HEK293 (cell line): ENCODE results near the gene LRRC2.

ENCODE experiments used
- CTCF ChIA-PET: fragments of 350-600 bp; formaldehyde crosslinking; extraction: SDS; loops from one replicate; lab custom pipeline; 2021; ENCODE audit warnings: antibody characterized with exemption; lab: Yijun Ruan, JAX
- POLR2A ChIA-PET: fragments of 300-600 bp; formaldehyde crosslinking; extraction: SDS; loops from one replicate; lab custom pipeline; 2020; ENCODE audit warnings: antibody characterized with exemption, inconsistent platforms; lab: Yijun Ruan, JAX
- H3K27ac ChIP-seq: fragments of 200-500 bp; sonication (Bioruptor generic); 2 replicates; pipeline ENCODE4 v1.5.1; 2014; ENCODE audit warnings: low read depth, low read length, control low read depth, inconsistent platforms; ENCODE audit errors: extremely low read depth
- H3K36me3 ChIP-seq, 2 experiments: fragments of 200-500 bp in 1 of 2; sonication (Bioruptor generic) in 1 of 2; 1 replicate in 1 of 2; 2 replicates in 1 of 2; pipeline ENCODE4 v1.5.1; 2014 to 2017; ENCODE audit warnings: inconsistent platforms in 2 of 2, low read length in 2 of 2; ENCODE audit not compliant: control insufficient read depth in 2 of 2, insufficient read depth in 1 of 2
- H3K4me1 ChIP-seq: fragments of 200-500 bp; sonication (Bioruptor generic); 2 replicates; pipeline ENCODE4 v1.5.1; 2014; ENCODE audit warnings: mild to moderate bottlenecking, low read length, inconsistent platforms; ENCODE audit not compliant: control insufficient read depth, insufficient read depth
- H3K4me3 ChIP-seq: 2 replicates; pipeline ENCODE4 v1.5.1; 2011; ENCODE audit warnings: low read depth, mild to moderate bottlenecking, control low read depth, low read length, moderate library complexity
- H3K9me3 ChIP-seq: fragments of 200-500 bp; sonication (Bioruptor generic); 2 replicates; pipeline ENCODE4 v1.5.1; 2014; ENCODE audit warnings: low read depth, low read length, inconsistent platforms; ENCODE audit not compliant: control insufficient read depth, insufficient read depth
- ATF2 ChIP-seq: fragments of 450-650 bp; formaldehyde crosslinking; IDR thresholded peaks from 2 replicates; pipeline ENCODE4 v1.5.1; 2016; ENCODE audit warnings: missing biosample characterization, missing genetic modification characterization, low read depth
- KLF7 ChIP-seq: fragments of 450-650 bp; formaldehyde crosslinking; IDR thresholded peaks from 2 replicates; pipeline ENCODE4 v1.5.1; 2016; ENCODE audit warnings: missing biosample characterization, missing genetic modification characterization, borderline replicate concordance
- RBAK ChIP-seq: fragments of 450-650 bp; formaldehyde crosslinking; IDR thresholded peaks from 2 replicates; pipeline ENCODE4 v1.5.1; 2016; ENCODE audit warnings: missing biosample characterization, missing genetic modification characterization
- TRIM28 ChIP-seq: IDR thresholded peaks from 2 replicates; pipeline ENCODE4 v1.6.1; 2011; ENCODE audit warnings: low read length, control low read depth, borderline replicate concordance
- ZBTB21 ChIP-seq: fragments of 450-650 bp; formaldehyde crosslinking; IDR thresholded peaks from 2 replicates; pipeline ENCODE4 v1.5.1; 2017; ENCODE audit warnings: missing biosample characterization, missing genetic modification characterization
- ZBTB48 ChIP-seq: fragments of 450-650 bp; formaldehyde crosslinking; IDR thresholded peaks from 2 replicates; pipeline ENCODE4 v1.5.1; 2016; ENCODE audit warnings: missing biosample characterization, missing genetic modification characterization
- ZBTB49 ChIP-seq: fragments of 450-650 bp; formaldehyde crosslinking; IDR thresholded peaks from 2 replicates; pipeline ENCODE4 v1.5.1; 2016; ENCODE audit warnings: missing biosample characterization, missing genetic modification characterization, low read depth
- ZNF138 ChIP-seq: fragments of 450-650 bp; formaldehyde crosslinking; IDR thresholded peaks from 2 replicates; pipeline ENCODE4 v1.5.1; 2016; ENCODE audit warnings: missing biosample characterization, missing genetic modification characterization, borderline replicate concordance
- ZNF174 ChIP-seq: fragments of 450-650 bp; formaldehyde crosslinking; IDR thresholded peaks from 2 replicates; pipeline ENCODE4 v1.5.0; 2017; ENCODE audit warnings: missing biosample characterization, mild to moderate bottlenecking, missing genetic modification characterization
- ZNF19 ChIP-seq: fragments of 450-650 bp; formaldehyde crosslinking; IDR thresholded peaks from 2 replicates; pipeline ENCODE4; 2016; ENCODE audit warnings: missing biosample characterization, missing genetic modification characterization, low read depth
- ZNF341 ChIP-seq: fragments of 450-650 bp; formaldehyde crosslinking; IDR thresholded peaks from 2 replicates; pipeline ENCODE4; 2016; ENCODE audit warnings: low read depth, missing biosample characterization, missing genetic modification characterization
- ZNF513 ChIP-seq: fragments of 450-650 bp; IDR thresholded peaks from 2 replicates; pipeline ENCODE4 v1.5.1; 2018; ENCODE audit warnings: missing biosample characterization, missing genetic modification characterization
- ZNF571 ChIP-seq: fragments of 450-650 bp; formaldehyde crosslinking; IDR thresholded peaks from 2 replicates; pipeline ENCODE4 v1.5.0; 2017; ENCODE audit warnings: missing biosample characterization, missing genetic modification characterization
- ZNF76 ChIP-seq: fragments of 450-650 bp; formaldehyde crosslinking; IDR thresholded peaks from 2 replicates; pipeline ENCODE4; 2016; ENCODE audit warnings: low read depth, missing biosample characterization, missing genetic modification characterization, borderline replicate concordance
- ZNF791 ChIP-seq: fragments of 450-650 bp; formaldehyde crosslinking; IDR thresholded peaks from 2 replicates; pipeline ENCODE4 v1.5.1; 2016; ENCODE audit warnings: missing biosample characterization, missing genetic modification characterization
- ZNF830 ChIP-seq: fragments of 450-650 bp; IDR thresholded peaks from 2 replicates; pipeline ENCODE4 v1.5.0; 2018; ENCODE audit warnings: missing biosample characterization, missing genetic modification characterization, low read depth, mild to moderate bottlenecking, moderate library complexity
- TF ChIP-seq, protein P1 (sequence below): fragments of 450-650 bp; formaldehyde crosslinking; IDR thresholded peaks from 2 replicates; pipeline ENCODE4 v1.5.1; 2016; ENCODE audit warnings: missing biosample characterization, missing genetic modification characterization

LRRC2 gene

DNA sequence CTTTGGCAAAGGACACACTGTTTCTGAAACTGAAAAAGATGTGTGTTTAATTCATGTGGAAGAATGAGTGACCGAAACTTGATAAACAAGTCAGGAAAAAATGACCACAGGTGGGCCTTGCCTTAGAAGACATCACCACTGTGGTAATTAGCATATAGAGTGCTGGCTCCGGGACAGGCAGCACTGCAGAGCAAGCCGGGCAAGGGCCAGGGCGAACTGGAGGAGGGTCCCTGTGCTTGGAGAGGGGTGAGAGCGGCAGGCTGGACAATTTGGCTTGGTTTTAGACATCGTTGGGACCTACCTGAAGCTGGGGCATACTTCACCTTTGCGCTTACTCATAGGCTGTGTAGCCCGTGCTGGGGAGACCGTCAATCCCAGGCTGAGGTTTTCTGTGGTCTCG is 60.1 kb downstream of the LRRC2 start:
- POLR2A ChIA-PET: no interaction called here
- Histone ChIP-seq H3K36me3 (no peaks in the 10 kb centered on the region), H3K4me3 (no peak overlapping the region), H3K9me3 (no peaks in the 10 kb centered on the region)
- CTCF ChIA-PET: interaction anchor here (0.6 kb wide), 1 partner anchor 188 kb away, joined by 3 read pairs; no protein-coding TSS in a partner anchor
- no peak for TF ChIP-seq ZNF138 (tag by site-specific recombination)
- TF ChIP-seq ZNF19: no peak
- no peak for TF ChIP-seq ZBTB21
- no peak for TF ChIP-seq ATF2 (tag by site-specific recombination)
- TF ChIP-seq ZBTB48 (tag by site-specific recombination): no peak
- TF ChIP-seq, protein P1, sequence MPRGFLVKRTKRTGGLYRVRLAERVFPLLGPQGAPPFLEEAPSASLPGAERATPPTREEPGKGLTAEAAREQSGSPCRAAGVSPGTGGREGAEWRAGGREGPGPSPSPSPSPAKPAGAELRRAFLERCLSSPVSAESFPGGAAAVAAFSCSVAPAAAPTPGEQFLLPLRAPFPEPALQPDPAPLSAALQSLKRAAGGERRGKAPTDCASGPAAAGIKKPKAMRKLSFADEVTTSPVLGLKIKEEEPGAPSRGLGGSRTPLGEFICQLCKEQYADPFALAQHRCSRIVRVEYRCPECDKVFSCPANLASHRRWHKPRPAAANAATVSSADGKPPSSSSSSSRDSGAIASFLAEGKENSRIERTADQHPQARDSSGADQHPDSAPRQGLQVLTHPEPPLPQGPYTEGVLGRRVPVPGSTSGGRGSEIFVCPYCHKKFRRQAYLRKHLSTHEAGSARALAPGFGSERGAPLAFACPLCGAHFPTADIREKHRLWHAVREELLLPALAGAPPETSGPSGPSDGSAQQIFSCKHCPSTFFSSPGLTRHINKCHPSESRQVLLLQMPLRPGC (tag by site-specific recombination): no peak
- TF ChIP-seq ZNF76: no peak
- TF ChIP-seq KLF7 (tag by site-specific recombination): no peak
- TF ChIP-seq ZNF791: no peak
- TF ChIP-seq ZBTB49: no peak
- no peak for TF ChIP-seq RBAK (tag by site-specific recombination)
- TF ChIP-seq ZNF174: no peak
- TF ChIP-seq TRIM28: no peak
- no peak for TF ChIP-seq ZNF341
- TF ChIP-seq, all 188 proteins: peak for 0
- Histone ChIP-seq H3K27ac (no peak overlapping the region), H3K4me1 (no peaks in the 10 kb centered on the region)

DNA sequence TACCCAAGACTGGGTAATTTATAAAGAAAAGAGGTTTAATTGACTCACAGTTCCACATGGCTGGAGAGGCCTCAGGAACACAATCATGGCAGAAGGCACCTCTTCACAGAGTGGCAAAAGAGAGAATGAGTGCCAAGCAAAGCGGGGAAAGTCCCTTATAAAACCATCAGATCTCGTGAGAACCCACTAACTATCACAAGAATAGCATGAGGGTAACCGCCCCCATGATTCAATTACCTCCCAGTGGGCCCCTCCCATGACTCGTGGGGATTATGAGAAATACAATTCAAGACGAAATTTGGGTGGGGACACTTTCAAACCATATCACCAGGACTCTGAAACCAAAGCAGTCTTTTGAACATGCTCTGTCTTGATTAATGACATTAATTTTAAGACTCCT is 61.3 kb downstream of the LRRC2 start:
- Histone ChIP-seq H3K27ac (no peak overlapping the region), H3K36me3 (no peaks in the 10 kb centered on the region), H3K4me1 (no peaks in the 10 kb centered on the region), H3K9me3 (no peaks in the 10 kb centered on the region), H3K4me3 (no peak overlapping the region)
- TF ChIP-seq ZNF513 (no peak), ZNF830 (no peak), ZNF571 (tag by site-specific recombination) (no peak)
- CTCF ChIA-PET: no interaction called here
- POLR2A ChIA-PET: no interaction called here
